Keratinocyte (primary cell): Measurements from ENCODE around the gene MAST2. TPM values are rescaled to one million over a fixed set of nuclear protein-coding genes. Genes with fewer than 3 reads are reported as not detected.

Experiments used
- DNase-seq: peaks from one replicate; pipeline ENCODE4 v3.0.0-alpha.2; 2011; ENCODE audit warnings: low read depth, missing footprints, low spot score
- FAIRE-seq: peaks from 2 replicates; lab custom pipeline; 2011; peaks lifted over from hg19 to GRCh38; lab: Jason Lieb, UNC
- H2AFZ ChIP-seq: 2 replicates; pipeline ENCODE4 v1.6.0; 2012; ENCODE audit warnings: low read length, control low read depth, inconsistent platforms; ENCODE audit not compliant: control insufficient read depth
- H3K27ac ChIP-seq: 2 replicates; pipeline ENCODE4 v1.5.1; 2011; ENCODE audit warnings: low read length; ENCODE audit not compliant: control insufficient read depth, insufficient read depth
- H3K27me3 ChIP-seq: 3 replicates; pipeline ENCODE4 v1.6.0; 2011; ENCODE audit warnings: low read length; ENCODE audit not compliant: control insufficient read depth, insufficient read depth; ENCODE audit errors: extremely low read depth
- H3K36me3 ChIP-seq, 2 experiments: 2 replicates in 1 of 2; 3 replicates in 1 of 2; pipeline ENCODE4 v1.5.1; 2011; ENCODE audit warnings: low read length in 2 of 2, mild to moderate bottlenecking in 1 of 2; ENCODE audit not compliant: control insufficient read depth in 2 of 2, insufficient read depth in 2 of 2; ENCODE audit errors: extremely low read depth in 1 of 2
- H3K4me1 ChIP-seq: 3 replicates; pipeline ENCODE4 v1.5.1; 2011; ENCODE audit warnings: low read length; ENCODE audit not compliant: control insufficient read depth, insufficient read depth; ENCODE audit errors: extremely low read depth
- H3K4me2 ChIP-seq: 3 replicates; pipeline ENCODE4 v1.6.0; 2011; ENCODE audit warnings: low read depth, low read length; ENCODE audit not compliant: control insufficient read depth, insufficient read depth; ENCODE audit errors: extremely low read depth
- H3K4me3 ChIP-seq, 3 experiments: fragments of 200-600 bp in 1 of 3; sonication (generic) in 1 of 3; 2 replicates in 2 of 3; 3 replicates in 1 of 3; pipeline ENCODE4 v1.5.1; 2011 to 2016; ENCODE audit warnings: low read length in 3 of 3, mild to moderate bottlenecking in 3 of 3, control low read depth in 2 of 3, inconsistent platforms in 1 of 3, low read depth in 1 of 3, mixed read lengths in 1 of 3, mixed run types in 1 of 3, moderate library complexity in 1 of 3; ENCODE audit not compliant: control insufficient read depth in 2 of 3, insufficient read depth in 2 of 3; ENCODE audit errors: extremely low read depth in 1 of 3
- H3K79me2 ChIP-seq: 2 replicates; pipeline ENCODE4 v1.6.0; 2012; ENCODE audit warnings: low read length; ENCODE audit not compliant: control insufficient read depth, insufficient read depth
- H3K9ac ChIP-seq: 3 replicates; pipeline ENCODE4 v1.6.0; 2011; ENCODE audit warnings: low read length; ENCODE audit not compliant: control insufficient read depth, insufficient read depth; ENCODE audit errors: extremely low read depth
- H3K9me1 ChIP-seq: 3 replicates; pipeline ENCODE4 v1.6.0; 2011; ENCODE audit warnings: low read length; ENCODE audit not compliant: control insufficient read depth, insufficient read depth; ENCODE audit errors: extremely low read depth
- H3K9me3 ChIP-seq: 2 replicates; pipeline ENCODE4 v1.5.1; 2012; ENCODE audit warnings: low read depth, low read length; ENCODE audit not compliant: control insufficient read depth
- H4K20me1 ChIP-seq: 3 replicates; pipeline ENCODE4 v1.6.0; 2011; ENCODE audit warnings: low read length; ENCODE audit not compliant: control insufficient read depth, insufficient read depth; ENCODE audit errors: extremely low read depth
- EZH2 ChIP-seq: IDR thresholded peaks from one replicate; pipeline ENCODE4 v1.6.1; 2012; ENCODE audit warnings: inconsistent platforms, mild to moderate bottlenecking, low read length, moderate library complexity
- dilution Hi-C: fragments of 300-500 bp; cut with MboI; formaldehyde crosslinking; loops from one replicate; pipeline ENCODE4 v1.7.0; 2020; ENCODE audit warnings: low sequenced_read_pairs; ENCODE audit not compliant: extremely low pct_ligation_motif_present
- polyA plus RNA-seq, 5 experiments: library from polyadenylated mRNA; depleted of rRNA in 3 of 5; stranded (reverse) in 3 of 5; stranded (forward) in 1 of 5; unstranded in 1 of 5; fragments of >200 nt; gene quantifications; 1 replicate in 1 of 5; 2 replicates in 3 of 5; 3 replicates in 1 of 5; pipeline versions ENCODE4 v1.2.1 to v1.2.3, GENCODE V29; 2011 to 2012; ENCODE audit warnings: missing spikeins in 2 of 5, low read depth in 1 of 5, low replicate concordance in 1 of 5
- TF ChIP-seq, protein P1 (sequence below), 3 experiments: IDR thresholded peaks in 1 of 3; conservative IDR thresholded peaks in 1 of 3; optimal IDR thresholded peaks in 1 of 3; 2 replicates in 2 of 3; 3 replicates in 1 of 3; pipeline versions ENCODE3 to v1.5.1; 2011; ENCODE audit warnings: low read length in 3 of 3, mild to moderate bottlenecking in 3 of 3, moderate library complexity in 2 of 3, control low read depth in 1 of 3, inconsistent platforms in 1 of 3; ENCODE audit not compliant: insufficient read depth in 2 of 3; ENCODE audit errors: extremely low read depth in 1 of 3

The MAST2 gene
- polyA plus RNA-seq, 1 donor (not counting 4 experiments of a cell fraction or from before 2014, with no cell fraction given), result 12.2 TPM

DNA sequence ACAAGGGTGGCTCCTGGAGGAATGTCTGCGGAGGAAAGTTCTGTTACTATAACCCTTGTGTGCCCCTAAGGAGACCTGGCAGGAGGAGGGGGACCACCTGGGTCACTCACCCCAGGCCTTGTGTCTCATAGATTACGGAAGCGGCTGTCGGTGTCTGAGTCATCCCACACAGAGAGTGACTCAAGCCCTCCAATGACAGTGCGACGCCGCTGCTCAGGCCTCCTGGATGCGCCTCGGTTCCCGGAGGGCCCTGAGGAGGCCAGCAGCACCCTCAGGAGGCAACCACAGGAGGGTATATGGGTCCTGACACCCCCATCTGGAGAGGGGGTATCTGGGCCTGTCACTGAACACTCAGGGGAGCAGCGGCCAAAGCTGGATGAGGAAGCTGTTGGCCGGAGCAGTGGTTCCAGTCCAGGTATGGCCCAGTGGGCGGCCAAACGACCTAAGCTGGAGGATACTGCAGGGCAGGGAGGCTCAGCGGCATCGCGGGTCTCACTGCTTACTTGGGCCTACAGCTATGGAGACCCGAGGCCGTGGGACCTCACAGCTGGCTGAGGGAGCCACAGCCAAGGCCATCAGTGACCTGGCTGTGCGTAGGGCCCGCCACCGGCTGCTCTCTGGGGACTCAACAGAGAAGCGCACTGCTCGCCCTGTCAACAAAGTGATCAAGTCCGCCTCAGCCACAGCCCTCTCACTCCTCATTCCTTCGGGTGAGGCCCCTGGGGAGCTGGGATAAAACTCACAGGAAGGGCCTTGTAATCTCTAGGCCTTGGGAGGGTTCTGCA, 227.7 kb downstream of the MAST2 start:
- no peaks in the 10 kb centered on the region for H3K9me1 ChIP-seq
- no peak overlapping the region for H3K27ac ChIP-seq
- FAIRE-seq (no peak), DNase-seq (no peak)
- H3K4me3 ChIP-seq, result no peak overlapping the region
- dilution Hi-C loops, result loop anchor here (25.0 kb wide), 1 partner anchor 156 kb away; the partner anchor contains the start of genes P3R3URF, POMGNT1 and TSPAN1
- no peaks in the 10 kb centered on the region for H3K4me1 ChIP-seq
- H3K9me3 ChIP-seq, result no peaks in the 10 kb centered on the region
- H4K20me1 ChIP-seq, result no peaks in the 10 kb centered on the region
- no peak overlapping the region for H3K9ac ChIP-seq
- no peak overlapping the region for H3K4me2 ChIP-seq
- no peaks in the 10 kb centered on the region for H3K27me3 ChIP-seq
- H2AFZ ChIP-seq, result no peak overlapping the region
- no peaks in the 10 kb centered on the region for H3K79me2 ChIP-seq
- TF ChIP-seq EZH2, result no peak
- TF ChIP-seq, protein P1, sequence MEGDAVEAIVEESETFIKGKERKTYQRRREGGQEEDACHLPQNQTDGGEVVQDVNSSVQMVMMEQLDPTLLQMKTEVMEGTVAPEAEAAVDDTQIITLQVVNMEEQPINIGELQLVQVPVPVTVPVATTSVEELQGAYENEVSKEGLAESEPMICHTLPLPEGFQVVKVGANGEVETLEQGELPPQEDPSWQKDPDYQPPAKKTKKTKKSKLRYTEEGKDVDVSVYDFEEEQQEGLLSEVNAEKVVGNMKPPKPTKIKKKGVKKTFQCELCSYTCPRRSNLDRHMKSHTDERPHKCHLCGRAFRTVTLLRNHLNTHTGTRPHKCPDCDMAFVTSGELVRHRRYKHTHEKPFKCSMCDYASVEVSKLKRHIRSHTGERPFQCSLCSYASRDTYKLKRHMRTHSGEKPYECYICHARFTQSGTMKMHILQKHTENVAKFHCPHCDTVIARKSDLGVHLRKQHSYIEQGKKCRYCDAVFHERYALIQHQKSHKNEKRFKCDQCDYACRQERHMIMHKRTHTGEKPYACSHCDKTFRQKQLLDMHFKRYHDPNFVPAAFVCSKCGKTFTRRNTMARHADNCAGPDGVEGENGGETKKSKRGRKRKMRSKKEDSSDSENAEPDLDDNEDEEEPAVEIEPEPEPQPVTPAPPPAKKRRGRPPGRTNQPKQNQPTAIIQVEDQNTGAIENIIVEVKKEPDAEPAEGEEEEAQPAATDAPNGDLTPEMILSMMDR (optimal IDR thresholded peaks at IDR 0.05 in 1 of 3, IDR thresholded peaks at IDR 0.05 in 1 of 3, conservative IDR thresholded peaks at IDR 0.05 in 1 of 3; ENCODE audit: extremely low read depth in 1 of 3, insufficient read depth in 2 of 3, low read length in 3 of 3), result no peak
- H3K36me3 ChIP-seq, result peaks cover 4 to 11% of the 10 kb centered on the region in 2 experiments

DNA sequence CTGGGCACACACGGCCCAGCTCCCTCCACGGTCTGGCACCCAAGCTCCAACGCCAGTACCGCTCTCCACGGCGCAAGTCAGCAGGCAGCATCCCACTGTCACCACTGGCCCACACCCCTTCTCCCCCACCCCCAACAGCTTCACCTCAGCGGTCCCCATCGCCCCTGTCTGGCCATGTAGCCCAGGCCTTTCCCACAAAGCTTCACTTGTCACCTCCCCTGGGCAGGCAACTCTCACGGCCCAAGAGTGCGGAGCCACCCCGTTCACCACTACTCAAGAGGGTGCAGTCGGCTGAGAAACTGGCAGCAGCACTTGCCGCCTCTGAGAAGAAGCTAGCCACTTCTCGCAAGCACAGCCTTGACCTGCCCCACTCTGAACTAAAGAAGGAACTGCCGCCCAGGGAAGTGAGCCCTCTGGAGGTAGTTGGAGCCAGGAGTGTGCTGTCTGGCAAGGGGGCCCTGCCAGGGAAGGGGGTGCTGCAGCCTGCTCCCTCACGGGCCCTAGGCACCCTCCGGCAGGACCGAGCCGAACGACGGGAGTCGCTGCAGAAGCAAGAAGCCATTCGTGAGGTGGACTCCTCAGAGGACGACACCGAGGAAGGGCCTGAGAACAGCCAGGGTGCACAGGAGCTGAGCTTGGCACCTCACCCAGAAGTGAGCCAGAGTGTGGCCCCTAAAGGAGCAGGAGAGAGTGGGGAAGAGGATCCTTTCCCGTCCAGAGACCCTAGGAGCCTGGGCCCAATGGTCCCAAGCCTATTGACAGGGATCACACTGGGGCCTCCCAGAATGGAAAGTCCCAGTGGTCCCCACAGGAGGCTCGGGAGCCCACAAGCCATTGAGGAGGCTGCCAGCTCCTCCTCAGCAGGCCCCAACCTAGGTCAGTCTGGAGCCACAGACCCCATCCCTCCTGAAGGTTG, 231.4 kb downstream of the MAST2 start:
- Histone ChIP-seq H3K27me3 (no peaks in the 10 kb centered on the region), H3K9ac (no peak overlapping the region), H3K4me2 (no peak overlapping the region), H3K4me3 (no peak overlapping the region), H2AFZ (no peak overlapping the region), H3K4me1 (peaks cover 5% of the 10 kb centered on the region), H3K9me1 (no peaks in the 10 kb centered on the region), H3K9me3 (no peaks in the 10 kb centered on the region), H3K36me3 (peaks cover 4 to 9% of the 10 kb centered on the region in 2 experiments), H3K79me2 (no peaks in the 10 kb centered on the region), H4K20me1 (no peaks in the 10 kb centered on the region), H3K27ac (no peak overlapping the region)
- TF ChIP-seq, protein P1 (optimal IDR thresholded peaks at IDR 0.05 in 1 of 3, IDR thresholded peaks at IDR 0.05 in 1 of 3, conservative IDR thresholded peaks at IDR 0.05 in 1 of 3; ENCODE audit: extremely low read depth in 1 of 3, insufficient read depth in 2 of 3, low read length in 3 of 3), result no peak
- no peak for TF ChIP-seq EZH2
- no peak for DNase-seq
- dilution Hi-C loops, result loop anchor here (25.0 kb wide), 1 partner anchor 152 kb away; the partner anchor contains the start of genes P3R3URF, POMGNT1 and TSPAN1
- no peak for FAIRE-seq
